ENCODE results near the gene KRTAP4-8.

GRCh38 chr17:41060052-41060604, 37.8 kb downstream of the KRTAP4-8 start, which contains the start of gene KRTAP2-3:
- TF ChIP-seq, protein P1, sequence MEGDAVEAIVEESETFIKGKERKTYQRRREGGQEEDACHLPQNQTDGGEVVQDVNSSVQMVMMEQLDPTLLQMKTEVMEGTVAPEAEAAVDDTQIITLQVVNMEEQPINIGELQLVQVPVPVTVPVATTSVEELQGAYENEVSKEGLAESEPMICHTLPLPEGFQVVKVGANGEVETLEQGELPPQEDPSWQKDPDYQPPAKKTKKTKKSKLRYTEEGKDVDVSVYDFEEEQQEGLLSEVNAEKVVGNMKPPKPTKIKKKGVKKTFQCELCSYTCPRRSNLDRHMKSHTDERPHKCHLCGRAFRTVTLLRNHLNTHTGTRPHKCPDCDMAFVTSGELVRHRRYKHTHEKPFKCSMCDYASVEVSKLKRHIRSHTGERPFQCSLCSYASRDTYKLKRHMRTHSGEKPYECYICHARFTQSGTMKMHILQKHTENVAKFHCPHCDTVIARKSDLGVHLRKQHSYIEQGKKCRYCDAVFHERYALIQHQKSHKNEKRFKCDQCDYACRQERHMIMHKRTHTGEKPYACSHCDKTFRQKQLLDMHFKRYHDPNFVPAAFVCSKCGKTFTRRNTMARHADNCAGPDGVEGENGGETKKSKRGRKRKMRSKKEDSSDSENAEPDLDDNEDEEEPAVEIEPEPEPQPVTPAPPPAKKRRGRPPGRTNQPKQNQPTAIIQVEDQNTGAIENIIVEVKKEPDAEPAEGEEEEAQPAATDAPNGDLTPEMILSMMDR (IDR thresholded peaks at IDR 0.05): no peak
- TF ChIP-seq POLR2A (IDR thresholded peaks at IDR 0.05): no peak
